Activated CD4-positive, alpha-beta T cell treated with anti-CD3 and anti-CD28 coated beads for 36 hours (primary cell): ENCODE results near the gene FBXO8. TPM values are rescaled to one million over a fixed set of nuclear protein-coding genes. Genes with fewer than 3 reads are reported as not detected.

Experiments used
- ATAC-seq: fragments of 200-7000 bp; cut with Tn5 transposase; one replicate; pipeline ENCODE4 v1.10.0; 2021; ENCODE audit warnings: mild to moderate bottlenecking, moderate library complexity
- CTCF ChIA-PET: fragments of 350-600 bp; sonication (Branson Sonifier 250); formaldehyde crosslinking; loops from one replicate; lab custom pipeline; 2021; ENCODE audit warnings: antibody characterized with exemption; lab: Charles Lee
- POLR2A ChIA-PET: fragments of 350-600 bp; sonication (Branson Sonifier 250); formaldehyde crosslinking; loops from one replicate; lab custom pipeline; 2021; ENCODE audit warnings: antibody characterized with exemption, inconsistent platforms; lab: Charles Lee
- DNase-seq: peaks from one replicate; pipeline ENCODE4 v3.0.0-alpha.2; 2020
- H3K27ac Mint-ChIP-seq: one replicate; pipeline ENCODE4 v1.8.0; 2021; ENCODE audit warnings: mixed read lengths
- H3K27me3 Mint-ChIP-seq: one replicate; pipeline ENCODE4 v1.8.0; 2021; ENCODE audit warnings: mixed read lengths
- H3K36me3 Mint-ChIP-seq: one replicate; pipeline ENCODE4 v1.8.0; 2021; ENCODE audit warnings: low read depth, mixed read lengths
- H3K4me1 Mint-ChIP-seq: one replicate; pipeline ENCODE4 v1.8.0; 2021; ENCODE audit warnings: mixed read lengths
- H3K4me3 Mint-ChIP-seq: one replicate; pipeline ENCODE4 v1.8.0; 2021; ENCODE audit warnings: mild to moderate bottlenecking, moderate library complexity, mixed read lengths
- H3K9me3 Mint-ChIP-seq: one replicate; pipeline ENCODE4 v1.8.0; 2021; ENCODE audit warnings: low read depth, mixed read lengths
- intact Hi-C, 2 experiments: fragments of 100-400 bp; cut with DNase I in 1 of 2; cut with micrococcal nuclease in 1 of 2; formaldehyde crosslinking; loops; one replicate each; pipeline versions ENCODE4 v1.14.2 to v1.15.1; 2022 to 2024; cut with DNase I, micrococcal nuclease
- total RNA-seq, 2 experiments: library from RNA; stranded (reverse); gene quantifications; one replicate each; pipeline ENCODE4 v1.2.3, GENCODE V29; 2021

The FBXO8 gene
- total RNA-seq, 2 experiments from 2014 or later: 17.7 to 18.9 TPM

DNA sequence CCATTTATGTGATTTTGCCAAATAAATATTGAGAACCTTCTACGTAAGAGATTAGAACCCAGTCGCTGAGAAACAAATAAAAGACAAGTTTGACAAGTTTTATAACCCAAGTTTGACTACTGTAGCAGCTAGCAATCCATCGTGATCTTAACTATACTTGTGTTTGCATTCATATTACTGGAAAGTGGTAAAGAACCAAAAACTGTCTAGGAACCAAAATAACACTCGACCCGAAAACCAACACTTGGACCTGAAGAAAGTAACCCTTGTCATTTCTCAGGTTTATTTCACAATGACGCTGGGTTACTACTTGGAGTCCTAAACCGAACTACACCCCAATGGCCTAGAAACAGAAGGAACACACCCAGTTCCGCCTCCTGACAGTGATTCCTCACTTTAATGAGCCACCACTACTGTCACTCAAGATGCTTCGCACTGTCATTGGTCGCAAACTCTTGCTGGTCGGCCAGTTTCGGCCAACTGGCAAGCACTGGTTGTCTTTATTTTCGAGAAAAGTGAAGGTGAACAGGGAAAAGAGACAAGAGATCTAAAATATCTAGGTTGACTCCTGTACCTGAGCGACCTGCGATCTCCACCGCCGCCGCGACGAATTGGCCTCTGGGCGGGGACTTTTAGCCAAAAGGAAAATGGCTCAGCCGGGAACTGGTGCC lies 496 bp downstream of the FBXO8 start:
- peak overlapping the region; percentile 100 for H3K27ac Mint-ChIP-seq
- peak overlapping the region; percentile 98 for H3K4me3 Mint-ChIP-seq
- CTCF ChIA-PET: interaction anchor here (1.0 to 1.2 kb wide), 2 partner anchors 60 to 777 kb away, joined by 3 read pairs; no protein-coding TSS in a partner anchor
- no peaks in the 10 kb centered on the region for H3K27me3 Mint-ChIP-seq
- intact Hi-C loops: loop anchor here (1.0 to 10.0 kb wide), 7 partner anchors 778 to 1912 kb away; partner anchors contain the start of genes HMGB2 (in 2 of the 2), SAP30 (in 2 of the 2) and SPATA4 (in 1 of the 2)
- peak; percentile 97 for ATAC-seq
- peak; percentile 84 for DNase-seq
- POLR2A ChIA-PET: interaction anchor here (0.5 to 0.7 kb wide), 2 partner anchors 912 to 949 kb away, joined by 3 read pairs; partner anchors contain the start of gene HMGB2
- no peaks in the 10 kb centered on the region for H3K9me3 Mint-ChIP-seq
- H3K4me1 Mint-ChIP-seq: peaks cover 64% of the 10 kb centered on the region
- H3K36me3 Mint-ChIP-seq: peaks cover 18% of the 10 kb centered on the region

DNA sequence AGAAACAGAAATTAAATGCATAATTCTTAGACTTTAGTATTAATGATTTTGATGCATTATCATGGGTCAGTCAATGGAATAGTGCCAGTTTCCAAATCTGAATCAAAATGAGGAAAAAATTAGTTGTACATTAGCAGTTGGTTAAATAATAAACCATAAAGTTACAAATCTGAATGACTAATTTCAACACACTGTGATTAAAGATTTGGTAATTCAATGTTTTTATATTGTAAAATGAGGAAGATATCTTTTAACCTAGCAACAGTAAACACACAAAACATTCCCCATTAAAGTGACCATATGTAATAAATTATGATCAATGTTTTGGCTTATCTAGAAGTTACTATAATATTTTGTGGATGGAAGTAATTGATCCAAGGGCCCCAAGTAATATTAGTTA lies 1.6 kb downstream of the FBXO8 start:
- POLR2A ChIA-PET: interaction anchor here (0.7 kb wide), 1 partner anchor 910 kb away, joined by 3 read pairs; no protein-coding TSS in a partner anchor
- H3K36me3 Mint-ChIP-seq: peaks cover 15% of the 10 kb centered on the region
- no peak overlapping the region for H3K27ac Mint-ChIP-seq
- ATAC-seq: no peak
- H3K4me1 Mint-ChIP-seq: peaks cover 65% of the 10 kb centered on the region
- no peaks in the 10 kb centered on the region for H3K27me3 Mint-ChIP-seq
- no peak for DNase-seq
- H3K4me3 Mint-ChIP-seq: peak overlapping the region; percentile 98
- H3K9me3 Mint-ChIP-seq: no peaks in the 10 kb centered on the region
- CTCF ChIA-PET: interaction anchor here (1.2 kb wide), 1 partner anchor 59 kb away, joined by 3 read pairs; no protein-coding TSS in a partner anchor
- intact Hi-C loops: loop anchor here (2.0 to 10.0 kb wide), 6 partner anchors 777 to 1913 kb away; partner anchors contain the start of genes HMGB2 (in 2 of the 2), SAP30 (in 1 of the 2) and SPATA4 (in 1 of the 2)

DNA sequence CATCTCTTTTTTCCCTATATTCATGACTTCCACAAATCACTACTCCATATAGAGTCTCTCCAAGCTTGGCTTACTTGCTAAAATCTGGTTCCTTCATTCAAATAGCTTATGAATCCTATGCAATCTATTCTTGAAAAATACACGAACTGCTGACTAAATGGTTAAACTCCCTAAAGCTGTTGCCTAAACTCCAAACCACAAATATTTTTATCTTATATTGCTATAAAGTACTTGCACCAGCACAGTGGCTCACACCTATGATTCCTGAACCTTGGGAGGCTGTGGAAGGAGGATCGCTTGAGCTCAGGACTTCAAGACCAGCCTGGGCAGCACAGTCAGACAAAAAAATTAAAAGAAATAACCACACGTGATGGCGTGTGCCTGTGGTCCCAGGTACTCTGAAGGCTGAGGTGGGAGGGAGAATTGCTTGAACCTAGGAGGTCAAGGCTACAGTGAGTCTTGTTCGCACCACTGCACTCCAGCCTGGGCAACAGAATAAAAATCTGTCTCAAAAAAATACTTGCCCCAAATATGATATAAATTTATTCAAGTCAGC lies 2.2 kb downstream of the FBXO8 start:
- Mint-ChIP-seq H3K9me3 (no peaks in the 10 kb centered on the region), H3K36me3 (peaks cover 10% of the 10 kb centered on the region), H3K4me1 (peaks cover 60% of the 10 kb centered on the region), H3K27me3 (no peaks in the 10 kb centered on the region), H3K27ac (no peak overlapping the region), H3K4me3 (no peak overlapping the region)
- intact Hi-C loops: loop anchor here (5.0 to 10.0 kb wide), 3 partner anchors 776 to 1109 kb away; partner anchors contain the start of gene HMGB2 (in 1 of the 2)
- ChIA-PET POLR2A (no interaction called here), CTCF (no interaction called here)
- DNase-seq (no peak), ATAC-seq (no peak)

GRCh38 chr4:174279433-174280155 lies 3.9 kb downstream of the FBXO8 start:
- intact Hi-C loops: loop anchor here (5.0 to 10.0 kb wide), 3 partner anchors 775 to 1107 kb away; partner anchors contain the start of gene HMGB2 (in 1 of the 2)
- ChIA-PET POLR2A (no interaction called here), CTCF (interaction anchor here (1.2 kb wide), 1 partner anchor 9 kb away, joined by 3 read pairs; no protein-coding TSS in a partner anchor)
- H3K27me3 Mint-ChIP-seq: no peaks in the 10 kb centered on the region
- peaks cover 10% of the 10 kb centered on the region for H3K36me3 Mint-ChIP-seq
- peaks cover 57% of the 10 kb centered on the region for H3K4me1 Mint-ChIP-seq
- ATAC-seq (no peak), DNase-seq (no peak)
- H3K27ac Mint-ChIP-seq: no peak overlapping the region
- no peak overlapping the region for H3K4me3 Mint-ChIP-seq
- H3K9me3 Mint-ChIP-seq: no peaks in the 10 kb centered on the region

DNA sequence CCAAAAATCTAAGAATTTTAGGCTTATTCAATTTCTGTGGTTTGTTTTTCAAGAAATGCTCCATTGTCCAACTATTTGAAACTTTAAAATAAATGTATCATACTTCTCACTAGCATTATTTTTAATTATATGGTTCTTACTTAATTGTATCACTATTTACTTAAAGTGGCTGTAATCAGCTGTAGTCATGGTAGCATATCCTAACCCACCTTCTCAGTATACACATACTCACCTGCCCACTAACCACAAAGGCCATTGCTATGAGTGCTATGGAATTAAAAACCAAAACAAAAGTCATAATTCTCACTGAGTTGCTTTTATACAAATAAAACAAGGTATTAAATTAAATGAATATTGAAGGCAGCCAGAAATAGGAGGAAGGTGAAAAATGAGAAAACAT lies 5.0 kb downstream of the FBXO8 start:
- H3K4me3 Mint-ChIP-seq: no peak overlapping the region
- intact Hi-C loops: no loop called here
- no peaks in the 10 kb centered on the region for H3K27me3 Mint-ChIP-seq
- DNase-seq (no peak), ATAC-seq (no peak)
- no peak overlapping the region for H3K27ac Mint-ChIP-seq
- POLR2A ChIA-PET: interaction anchor here (0.6 kb wide), 1 partner anchor 944 kb away, joined by 3 read pairs; the partner anchor contains the start of gene HMGB2
- CTCF ChIA-PET: interaction anchor here (0.9 to 1.2 kb wide), 2 partner anchors 8 to 13 kb away, joined by 3 to 4 read pairs; no protein-coding TSS in a partner anchor
- H3K4me1 Mint-ChIP-seq: peaks cover 58% of the 10 kb centered on the region
- H3K9me3 Mint-ChIP-seq: no peaks in the 10 kb centered on the region
- H3K36me3 Mint-ChIP-seq: peaks cover 10% of the 10 kb centered on the region

- intact Hi-C loops: no loop called here
- Mint-ChIP-seq H3K36me3 (peaks cover 10% of the 10 kb centered on the region), H3K9me3 (no peaks in the 10 kb centered on the region), H3K4me3 (no peak overlapping the region), H3K27me3 (no peaks in the 10 kb centered on the region), H3K4me1 (peaks cover 55% of the 10 kb centered on the region), H3K27ac (no peak overlapping the region)
- ATAC-seq (no peak), DNase-seq (no peak)
- ChIA-PET CTCF (interaction anchor here (0.9 to 1.4 kb wide), 2 partner anchors 11 to 48 kb away, joined by 3 read pairs; no protein-coding TSS in a partner anchor), POLR2A (no interaction called here)
Observed at GRCh38 chr4:174277433-174277832, 6.0 kb downstream of the FBXO8 start.

- Mint-ChIP-seq H3K4me1 (peaks cover 42% of the 10 kb centered on the region), H3K27ac (no peak overlapping the region), H3K27me3 (no peaks in the 10 kb centered on the region), H3K9me3 (no peaks in the 10 kb centered on the region), H3K4me3 (no peak overlapping the region), H3K36me3 (peaks cover 10% of the 10 kb centered on the region)
- intact Hi-C loops: no loop called here
- ChIA-PET POLR2A (no interaction called here), CTCF (no interaction called here)
- no peak for DNase-seq
- peak; percentile 65 for ATAC-seq
Observed at GRCh38 chr4:174275101-174275500, 8.4 kb downstream of the FBXO8 start.

GRCh38 chr4:174274436-174274835 lies 9.0 kb downstream of the FBXO8 start:
- peaks cover 37% of the 10 kb centered on the region for H3K4me1 Mint-ChIP-seq
- peaks cover 7% of the 10 kb centered on the region for H3K36me3 Mint-ChIP-seq
- no peak overlapping the region for H3K4me3 Mint-ChIP-seq
- intact Hi-C loops: no loop called here
- DNase-seq: no peak
- CTCF ChIA-PET: no interaction called here
- H3K27ac Mint-ChIP-seq: no peak overlapping the region
- H3K9me3 Mint-ChIP-seq: no peaks in the 10 kb centered on the region
- ATAC-seq: no peak
- POLR2A ChIA-PET: no interaction called here
- H3K27me3 Mint-ChIP-seq: no peaks in the 10 kb centered on the region

- Mint-ChIP-seq H3K4me1 (peaks cover 32% of the 10 kb centered on the region), H3K4me3 (no peak overlapping the region), H3K27ac (no peak overlapping the region), H3K9me3 (no peaks in the 10 kb centered on the region), H3K36me3 (peaks cover 3% of the 10 kb centered on the region), H3K27me3 (no peaks in the 10 kb centered on the region)
- intact Hi-C loops: no loop called here
- ChIA-PET CTCF (no interaction called here), POLR2A (no interaction called here)
- DNase-seq (no peak), ATAC-seq (no peak)
Observed at GRCh38 chr4:174273930-174274329, 9.5 kb downstream of the FBXO8 start.

GRCh38 chr4:174266416-174266815 lies 17.1 kb downstream of the FBXO8 start:
- H3K27me3 Mint-ChIP-seq: no peaks in the 10 kb centered on the region
- peaks cover 6% of the 10 kb centered on the region for H3K36me3 Mint-ChIP-seq
- H3K4me3 Mint-ChIP-seq: no peak overlapping the region
- peaks cover 15% of the 10 kb centered on the region for H3K4me1 Mint-ChIP-seq
- ATAC-seq: no peak
- H3K9me3 Mint-ChIP-seq: no peaks in the 10 kb centered on the region
- H3K27ac Mint-ChIP-seq: no peak overlapping the region
- intact Hi-C loops: no loop called here
- ChIA-PET CTCF (interaction anchor here (0.9 to 2.3 kb wide), 5 partner anchors 9 to 53 kb away, joined by 3 to 8 read pairs (median 5); no protein-coding TSS in a partner anchor), POLR2A (no interaction called here)
- DNase-seq: no peak

DNA sequence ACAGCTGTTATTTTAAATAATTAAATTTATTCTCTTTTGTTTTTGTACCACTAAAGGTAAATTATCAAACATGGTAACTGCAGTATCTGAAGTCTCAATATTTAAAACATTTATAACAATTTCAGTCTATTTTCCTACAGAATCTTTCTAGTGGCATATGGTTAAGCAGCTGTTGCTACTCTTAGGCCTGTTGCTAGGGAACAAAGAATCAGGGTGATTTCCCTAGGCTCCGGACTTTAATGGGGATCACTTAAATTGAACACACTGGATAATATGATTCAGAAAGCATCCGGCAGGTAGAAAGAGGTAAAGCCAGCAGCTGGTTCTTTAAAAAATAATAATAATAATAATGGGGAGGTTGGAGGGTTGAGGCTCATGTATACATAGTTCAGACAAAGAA lies 17.6 kb downstream of the FBXO8 start:
- no peaks in the 10 kb centered on the region for H3K27me3 Mint-ChIP-seq
- ChIA-PET POLR2A (no interaction called here), CTCF (interaction anchor here (0.9 to 2.3 kb wide), 4 partner anchors 9 to 14 kb away, joined by 3 to 8 read pairs (median 5); no protein-coding TSS in a partner anchor)
- peaks cover 4% of the 10 kb centered on the region for H3K36me3 Mint-ChIP-seq
- DNase-seq (no peak), ATAC-seq (no peak)
- intact Hi-C loops: no loop called here
- no peak overlapping the region for H3K4me3 Mint-ChIP-seq
- no peaks in the 10 kb centered on the region for H3K9me3 Mint-ChIP-seq
- peaks cover 10% of the 10 kb centered on the region for H3K4me1 Mint-ChIP-seq
- no peak overlapping the region for H3K27ac Mint-ChIP-seq
